HG03095 (cell line): ENCODE measurements around the gene KBTBD3.
A peak's percentile ranks its signal among the peaks of the same experiment; 100 is the strongest.
"Not testable (repeated sequence)": the region's sequence is repeated elsewhere in the genome, so short reads cannot be mapped to it uniquely, and the experiment has no call there.

Experiments used
- ATAC-seq: cut with Tn5 transposase; IDR thresholded peaks from one replicate; pipeline ENCODE4 v1.9.1; 2021; ENCODE audit warnings: moderate library complexity; ENCODE audit not compliant: unreplicated experiment

The KBTBD3 gene

DNA sequence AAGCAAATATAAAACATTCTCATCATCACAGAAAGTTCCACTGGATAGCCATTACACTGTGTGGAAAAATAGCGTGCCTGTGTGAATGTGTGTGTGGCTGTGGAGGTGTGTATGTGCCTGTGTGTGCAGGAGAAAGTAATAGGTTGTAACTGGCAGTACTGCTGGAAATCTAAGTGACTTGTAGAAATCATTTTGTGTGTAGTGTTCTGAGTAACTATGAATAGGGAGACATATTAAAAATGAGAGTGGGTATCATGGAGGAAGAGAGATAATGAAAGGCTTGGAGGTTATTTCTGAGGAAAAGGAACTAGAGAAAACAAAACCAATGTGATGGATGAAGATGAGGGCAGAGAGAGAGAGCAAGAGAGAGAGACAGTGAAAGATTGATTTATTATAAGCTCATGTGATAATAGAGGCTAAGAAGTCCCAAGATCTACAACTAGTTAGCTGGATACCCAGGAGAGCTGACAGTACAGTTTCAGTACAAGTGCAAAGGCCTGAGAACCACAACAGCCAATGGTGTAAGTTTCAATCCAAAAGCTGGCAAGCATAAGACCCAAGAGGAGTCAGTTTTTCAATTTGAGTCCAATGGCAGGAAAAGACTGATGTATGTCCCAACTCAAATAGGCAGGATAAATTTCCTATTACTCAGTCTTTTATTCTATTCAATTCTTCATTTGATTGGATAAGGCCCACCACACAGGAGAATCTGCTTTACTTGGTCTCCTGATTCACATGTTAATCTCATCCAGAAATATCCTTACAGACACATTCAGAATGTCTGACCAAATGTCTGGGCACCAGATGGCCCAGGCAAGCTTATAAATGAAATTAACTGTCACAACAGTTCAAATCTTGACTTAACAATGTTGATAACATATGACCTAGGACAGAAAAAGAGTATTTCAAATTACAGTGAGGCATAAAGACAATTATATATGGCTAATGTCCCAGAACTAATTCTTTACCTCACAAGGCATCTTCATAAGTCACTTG lies 14.9 kb downstream of the KBTBD3 start:
- ATAC-seq: no peak

DNA sequence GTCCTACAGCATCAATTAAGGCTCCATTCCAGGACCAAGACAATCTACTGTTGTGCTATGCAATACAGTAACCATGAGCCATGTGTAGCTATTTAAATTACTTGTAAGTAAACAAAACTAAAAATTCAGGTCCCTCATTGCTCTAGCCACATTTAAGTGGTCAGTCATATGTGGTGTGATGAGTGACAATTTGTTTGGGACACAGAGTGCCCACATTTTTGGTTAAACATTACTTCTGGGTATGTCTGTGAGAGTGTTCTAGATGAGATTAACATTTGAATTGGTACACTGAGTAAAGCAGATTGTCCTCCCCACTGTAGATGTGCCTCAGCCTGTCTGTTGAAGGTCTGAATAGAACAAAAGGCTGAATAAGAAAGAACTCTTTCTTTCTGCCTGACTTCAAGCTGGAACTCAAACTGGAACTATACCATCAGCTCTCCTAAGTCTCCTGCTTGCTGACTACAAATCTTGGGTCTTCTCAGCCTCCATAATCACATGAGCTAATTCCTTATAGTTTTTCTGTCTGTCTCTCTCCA lies 15.8 kb downstream of the KBTBD3 start:
- no peak for ATAC-seq

DNA sequence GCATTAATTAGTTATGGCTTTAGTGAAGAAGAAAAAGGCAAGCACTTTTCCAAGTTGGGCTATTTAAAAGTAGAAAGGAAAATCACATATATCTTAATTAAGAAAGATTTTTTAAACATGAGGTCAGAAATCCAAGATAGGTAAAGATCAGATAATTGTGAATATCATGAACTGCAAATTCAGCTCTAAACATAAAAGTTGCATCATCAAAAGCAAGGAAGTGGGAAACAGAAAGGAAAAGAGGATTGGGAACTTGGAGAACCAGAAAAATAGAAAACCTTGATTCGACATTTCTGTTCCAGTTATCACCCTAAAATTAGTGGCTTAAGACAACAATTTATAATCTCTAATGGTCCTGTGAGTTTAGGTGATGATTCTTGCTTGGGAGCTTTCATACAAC lies 17.5 kb downstream of the KBTBD3 start:
- no peak for ATAC-seq

DNA sequence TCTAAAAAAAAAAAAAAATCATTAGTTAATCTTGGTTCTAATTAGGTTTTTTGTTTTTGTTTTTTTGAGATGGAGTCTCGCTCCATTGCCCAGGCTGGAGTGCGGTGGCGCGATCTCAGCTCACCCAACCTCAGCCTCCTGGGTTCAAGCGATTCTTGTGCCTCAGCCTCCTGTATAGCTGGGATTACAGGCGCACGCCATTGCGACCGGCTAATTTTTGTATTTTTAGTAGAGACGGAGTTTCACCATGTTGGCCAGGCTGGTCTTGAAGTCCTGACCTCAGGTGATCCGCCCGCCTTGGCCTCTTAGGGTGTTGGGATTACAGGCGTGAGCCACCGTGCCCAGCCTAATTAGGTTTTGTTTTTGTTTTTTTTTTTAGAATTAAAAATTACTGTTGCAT lies 18.8 kb downstream of the KBTBD3 start:
- ATAC-seq: not testable (repeated sequence)

DNA sequence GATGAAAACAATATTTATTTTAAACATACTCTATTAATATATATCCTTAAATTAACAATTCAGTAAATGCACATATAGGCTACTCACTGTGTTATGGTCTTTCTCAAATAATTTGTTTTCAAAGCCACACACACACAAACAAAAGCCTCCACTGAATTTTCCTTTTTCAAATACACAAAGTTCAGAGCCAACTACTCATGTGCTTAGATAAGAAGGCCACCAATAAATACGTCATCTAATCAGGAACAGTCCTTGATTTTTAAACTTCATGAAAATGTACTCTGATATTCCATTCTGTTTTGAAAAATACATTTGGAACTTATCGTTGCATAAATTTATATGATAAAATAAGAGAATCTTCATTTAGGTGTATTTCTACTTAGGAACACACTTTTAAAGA lies 26.0 kb downstream of the KBTBD3 start:
- no peak for ATAC-seq

DNA sequence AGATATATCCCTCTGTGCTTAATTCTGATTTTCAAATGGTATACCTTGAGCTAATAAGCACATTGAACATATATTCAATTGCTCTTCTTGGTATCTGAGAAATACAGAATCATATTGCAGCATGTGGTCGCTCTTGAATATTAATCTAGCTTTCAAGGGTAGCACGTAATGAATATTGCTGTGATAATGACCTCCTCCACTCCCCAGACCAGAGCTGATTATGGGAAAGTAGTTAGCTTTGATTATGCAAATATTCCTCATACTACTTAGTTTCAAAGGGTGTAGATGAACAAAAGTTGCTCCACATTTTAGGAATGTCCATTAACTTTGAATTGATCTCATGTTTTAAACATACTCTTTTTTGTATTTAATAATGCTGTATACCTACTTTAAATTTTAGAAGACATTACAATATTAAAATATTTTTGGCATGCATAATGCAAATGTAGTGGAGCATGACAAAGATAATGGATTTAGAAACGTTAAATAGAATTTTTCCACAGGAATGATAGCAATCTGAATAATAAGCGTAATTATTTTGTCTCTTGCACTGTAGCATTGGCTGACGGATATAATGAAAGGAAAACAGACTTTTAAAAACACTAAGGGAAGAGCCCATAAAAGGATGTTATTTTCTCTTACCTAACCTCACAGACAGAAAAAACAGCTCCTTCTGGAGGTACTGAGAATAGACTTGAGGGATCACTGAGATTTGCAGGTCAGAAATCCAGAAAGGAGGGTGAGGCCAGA lies 27.2 kb downstream of the KBTBD3 start:
- no peak for ATAC-seq

DNA sequence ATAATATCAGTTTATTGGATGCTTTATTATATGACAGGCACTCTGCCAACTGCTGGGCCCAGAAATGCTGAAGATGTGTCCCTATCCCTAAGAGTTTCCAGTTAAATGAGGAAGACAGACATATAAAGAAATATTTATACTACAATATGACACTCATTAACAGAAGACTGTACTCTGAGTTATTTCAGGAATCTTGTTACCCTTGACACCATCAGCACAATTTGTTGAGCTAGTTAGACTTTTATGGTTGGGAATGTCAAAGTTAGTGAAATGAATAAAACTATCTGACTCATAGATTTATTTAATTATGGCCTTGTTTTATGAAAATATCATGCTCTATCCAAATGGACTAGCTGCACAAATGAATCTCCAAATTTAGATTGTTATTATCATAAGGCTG lies 29.5 kb downstream of the KBTBD3 start:
- no peak for ATAC-seq

DNA sequence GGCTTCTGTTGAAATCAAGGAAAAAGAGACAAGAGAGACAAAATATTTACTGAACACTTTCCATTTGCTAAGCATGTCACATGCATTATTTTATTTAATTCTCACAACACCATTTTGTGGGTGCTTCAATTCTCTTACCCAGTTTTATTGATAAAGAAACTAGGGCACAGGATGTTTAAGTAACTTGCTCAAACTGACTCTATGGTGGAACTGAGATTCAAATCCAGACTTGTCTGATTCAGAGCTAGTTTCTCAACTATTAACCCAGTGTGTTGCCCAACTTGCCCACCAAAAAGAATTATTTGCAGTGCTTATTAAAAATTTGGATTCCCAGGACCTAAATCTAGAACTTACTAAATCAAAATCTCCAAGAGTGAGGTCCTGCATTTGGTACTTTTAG lies 33.6 kb downstream of the KBTBD3 start:
- ATAC-seq: no peak

DNA sequence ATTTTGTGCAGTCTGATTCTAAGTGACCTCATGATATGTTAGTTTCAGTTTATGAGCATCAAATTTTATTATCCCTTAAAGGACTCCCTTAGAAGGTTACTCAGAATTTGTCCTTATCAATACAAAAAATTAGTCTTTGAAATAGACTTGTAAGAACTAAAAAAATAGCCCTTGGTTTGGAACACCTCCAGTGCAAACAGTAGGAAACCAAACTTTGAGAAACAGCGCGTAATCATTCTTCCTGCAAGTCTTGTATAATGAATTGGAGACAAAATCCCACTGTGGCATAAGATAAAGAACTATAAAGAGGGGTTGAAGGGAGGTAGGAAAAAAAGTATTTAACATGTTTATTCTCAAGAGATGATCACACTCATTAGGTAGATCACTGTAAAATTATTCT lies 44.3 kb downstream of the KBTBD3 start:
- ATAC-seq: no peak

DNA sequence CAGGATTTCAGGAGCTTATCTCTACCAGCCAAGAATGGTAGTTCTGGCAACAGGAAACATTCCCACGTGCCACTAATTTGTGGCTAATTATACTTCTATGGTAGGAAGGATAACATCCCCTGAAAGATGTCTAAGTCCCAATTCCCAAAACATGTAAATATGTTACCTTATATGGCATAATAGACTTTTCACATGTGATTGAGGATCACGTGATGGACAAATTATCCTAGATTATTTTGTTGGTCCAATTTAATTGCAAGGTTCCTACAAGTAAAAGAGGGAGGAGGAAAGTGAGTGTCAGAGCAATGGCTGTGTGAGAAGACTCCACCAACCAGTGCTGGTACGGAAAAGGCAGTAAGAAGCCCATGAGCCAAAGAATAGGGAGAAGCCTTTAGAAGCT lies 45.2 kb downstream of the KBTBD3 start:
- no peak for ATAC-seq

DNA sequence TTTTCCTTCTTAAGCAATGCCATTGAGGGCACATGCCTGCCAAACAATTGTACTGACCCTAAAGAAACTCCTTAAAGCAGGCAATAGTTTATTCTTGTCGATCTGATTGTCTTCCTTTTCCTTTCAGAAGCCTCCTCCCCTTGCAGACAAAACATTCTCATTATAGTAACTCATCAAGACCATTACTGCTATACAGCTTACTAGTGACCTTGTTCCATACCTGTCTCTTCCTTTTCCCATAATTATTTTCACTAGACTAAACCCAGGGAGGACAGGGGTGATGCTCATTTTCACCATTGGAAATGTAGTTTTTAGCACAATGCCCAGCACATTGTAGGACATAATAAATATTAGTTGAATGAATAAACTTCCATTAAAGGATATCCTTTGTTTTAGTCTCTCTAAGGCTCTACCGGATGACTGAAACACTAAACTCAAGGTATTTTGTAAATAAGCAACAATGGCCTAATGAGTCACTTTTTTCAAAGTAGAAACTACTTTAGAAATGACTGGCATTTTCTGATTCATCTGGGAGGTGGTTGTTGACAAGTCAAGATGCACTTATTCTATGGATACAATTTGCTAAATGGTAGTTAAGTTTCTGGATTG lies 45.8 kb downstream of the KBTBD3 start:
- ATAC-seq: no peak

DNA sequence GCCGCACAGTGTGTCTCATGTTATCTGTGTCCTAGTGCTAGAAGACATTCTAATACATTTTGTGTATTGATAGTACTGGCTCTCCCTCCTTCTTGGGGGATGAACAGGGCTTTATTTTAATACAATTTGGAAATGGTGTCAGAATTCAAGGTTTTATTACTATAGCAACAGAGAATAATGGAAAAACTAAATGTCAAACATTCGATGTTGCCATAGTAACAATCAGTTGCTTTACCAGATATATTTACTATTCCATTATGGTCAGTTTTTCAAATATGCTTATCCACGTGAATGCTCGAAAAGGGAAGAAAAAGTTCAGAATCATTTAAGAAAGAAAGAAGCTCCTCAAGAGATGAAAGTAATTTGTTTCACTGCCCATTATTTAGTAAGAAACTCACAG lies 46.5 kb downstream of the KBTBD3 start:
- ATAC-seq: no peak

DNA sequence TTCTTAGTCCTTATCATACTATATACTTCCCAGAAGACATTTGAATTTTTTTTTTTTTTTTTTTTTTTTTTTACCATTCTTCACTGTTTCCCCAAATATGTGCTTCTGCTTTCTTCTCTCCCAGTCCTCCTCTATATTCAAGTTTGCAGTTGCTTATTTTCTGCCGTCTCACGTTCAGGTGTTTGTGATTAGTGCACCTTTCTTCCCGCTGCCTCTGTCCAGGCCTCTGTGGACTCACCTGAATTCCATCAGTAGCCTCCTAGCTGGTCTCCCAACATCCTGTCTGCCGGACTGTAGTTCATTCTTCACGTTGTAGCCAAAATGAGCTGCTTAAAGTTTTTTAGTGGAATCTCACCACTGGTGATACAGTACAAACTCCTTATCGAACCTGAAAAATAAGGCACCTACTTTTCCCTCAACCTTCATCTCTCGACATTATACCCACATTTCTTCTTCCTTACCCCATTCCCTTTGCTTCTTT lies 54.3 kb downstream of the KBTBD3 start:
- no peak for ATAC-seq

DNA sequence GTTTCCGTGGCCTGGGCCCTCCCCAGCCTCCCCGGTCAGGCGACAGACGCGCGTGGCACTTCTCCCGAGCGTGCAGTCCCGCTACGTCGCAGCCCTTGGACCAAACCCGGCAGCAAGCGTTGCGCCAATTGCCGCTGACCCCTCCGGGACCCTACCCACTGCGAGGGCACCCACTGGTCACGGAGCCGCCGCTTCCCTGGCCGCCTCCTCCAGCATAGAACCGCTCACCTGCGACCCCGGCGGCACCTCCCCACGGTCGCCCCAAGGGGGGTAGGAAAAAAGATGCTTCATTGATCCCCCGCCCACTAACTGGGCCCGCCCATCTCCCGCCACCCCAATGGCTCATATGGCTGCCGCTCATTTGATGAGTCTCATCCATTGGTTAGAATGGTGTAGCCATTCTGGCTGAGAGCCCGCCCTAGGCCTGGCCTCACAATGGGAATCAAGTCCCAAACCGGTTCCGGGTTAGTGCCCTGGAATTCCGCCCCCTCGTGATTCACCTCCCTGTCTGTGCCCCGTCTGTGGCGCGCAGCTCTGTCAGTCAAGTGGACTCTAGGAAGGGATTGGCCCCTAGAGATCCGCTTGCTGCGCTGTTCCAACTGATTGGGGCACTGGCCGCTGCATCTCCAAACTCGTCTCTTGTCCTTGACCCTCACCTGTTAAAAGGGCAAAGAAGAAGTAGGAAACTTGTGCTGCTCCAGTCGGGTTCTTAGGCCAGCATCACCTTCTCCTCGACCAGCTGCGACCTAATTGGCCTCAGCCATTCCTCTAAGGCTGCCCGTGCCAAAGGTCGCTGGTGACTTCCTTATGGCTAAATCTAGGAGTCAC lies 55.0 kb downstream of the KBTBD3 start, which contains the start of gene MSANTD4:
TSS of gene MSANTD4 (minus strand) at position 274 of the 828 bp plus-strand sequence. CDS start 11,323 bp downstream, outside the sequence.
- peak; percentile 97 for ATAC-seq

DNA sequence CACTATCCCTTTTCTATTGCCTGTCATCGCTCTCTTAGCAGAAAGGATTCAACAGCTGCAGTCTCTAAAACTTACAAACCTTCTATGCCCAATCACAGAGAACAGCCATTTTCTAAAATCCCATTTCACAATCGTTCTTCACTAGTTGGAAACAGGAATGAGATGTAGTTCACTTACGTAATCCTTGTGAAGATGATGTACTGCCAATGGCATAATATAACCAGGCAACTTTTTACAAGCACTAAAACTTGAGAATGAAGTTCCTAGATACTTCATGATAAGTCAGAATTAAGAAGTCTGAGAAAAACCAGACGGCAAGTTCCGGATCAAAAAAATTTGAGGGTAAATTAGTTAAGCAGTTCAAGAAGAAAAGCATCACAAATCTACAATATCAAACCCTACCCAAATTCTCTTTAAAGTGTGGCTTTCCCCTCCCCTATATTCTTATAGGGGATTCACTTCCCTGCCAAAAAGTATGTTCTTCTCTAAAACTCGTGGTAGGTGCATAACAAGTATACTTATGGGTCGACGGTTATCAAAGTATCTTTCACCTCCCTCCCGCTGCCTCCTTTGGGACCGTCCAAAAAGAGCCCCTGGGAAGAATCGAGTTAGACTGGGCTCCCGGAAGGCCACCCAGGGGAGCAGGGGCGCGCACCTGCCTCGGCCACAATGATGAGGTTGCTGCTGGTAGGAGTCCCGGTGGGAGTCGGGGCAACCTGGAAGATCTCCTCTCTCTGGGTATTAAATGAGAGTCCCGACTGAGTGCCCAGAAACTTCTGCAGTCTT lies 55.8 kb downstream of the KBTBD3 start:
- peak; percentile 10 for ATAC-seq

DNA sequence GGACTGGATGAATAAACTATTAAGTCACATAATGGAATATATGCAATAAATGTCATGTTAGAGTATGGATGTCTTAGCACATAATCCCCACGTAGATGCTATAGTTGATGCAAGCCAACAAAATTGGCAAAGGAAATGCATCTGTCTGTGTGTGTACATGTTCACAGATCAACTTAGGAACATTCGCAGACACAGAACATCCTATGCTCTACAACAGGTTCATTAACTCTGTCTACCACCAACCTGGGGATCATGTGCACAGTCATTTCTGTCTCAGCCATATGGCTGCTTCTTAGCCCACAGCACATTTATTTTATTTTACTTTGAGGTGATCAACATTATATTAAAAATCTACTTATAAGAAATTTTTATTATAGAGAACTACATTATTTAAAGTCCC lies 60.1 kb downstream of the KBTBD3 start:
- ATAC-seq: no peak

DNA sequence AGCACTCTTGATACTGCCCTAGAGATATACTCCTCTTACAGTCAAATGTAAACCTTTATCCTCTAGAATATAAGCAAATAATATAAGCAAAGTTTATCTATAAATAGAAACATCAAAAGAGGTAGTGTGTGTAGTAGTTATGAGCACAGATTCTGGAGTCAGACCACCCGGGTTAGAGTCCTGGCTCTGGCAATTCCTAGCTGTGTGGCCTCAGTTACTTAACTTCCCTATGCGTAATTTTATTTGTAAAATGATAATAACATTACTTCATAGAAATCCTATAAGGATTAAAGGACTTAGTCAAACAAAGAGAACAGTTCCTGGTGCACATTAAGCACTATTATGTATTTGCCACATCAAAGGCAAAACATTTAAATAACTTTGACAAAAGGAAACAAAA lies 62.1 kb downstream of the KBTBD3 start:
- ATAC-seq: no peak

DNA sequence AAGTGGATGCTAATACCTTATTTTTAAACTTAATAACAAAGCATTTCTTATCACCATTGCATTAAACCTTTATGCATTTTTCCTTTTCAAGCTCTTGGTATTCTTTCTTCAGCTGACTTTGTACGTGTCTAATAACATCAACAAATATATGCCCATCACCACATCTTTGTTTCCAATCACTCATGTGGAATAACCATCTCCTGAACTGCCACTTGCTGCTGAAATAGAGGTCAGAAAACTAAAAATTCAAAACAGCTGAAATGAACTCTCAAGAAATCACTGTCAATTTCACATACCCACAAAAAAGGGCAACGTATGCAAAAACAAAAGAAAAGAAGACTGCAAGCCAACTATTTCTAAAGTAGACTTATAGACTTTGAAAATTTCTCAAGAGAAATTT lies 62.5 kb downstream of the KBTBD3 start:
- no peak for ATAC-seq

DNA sequence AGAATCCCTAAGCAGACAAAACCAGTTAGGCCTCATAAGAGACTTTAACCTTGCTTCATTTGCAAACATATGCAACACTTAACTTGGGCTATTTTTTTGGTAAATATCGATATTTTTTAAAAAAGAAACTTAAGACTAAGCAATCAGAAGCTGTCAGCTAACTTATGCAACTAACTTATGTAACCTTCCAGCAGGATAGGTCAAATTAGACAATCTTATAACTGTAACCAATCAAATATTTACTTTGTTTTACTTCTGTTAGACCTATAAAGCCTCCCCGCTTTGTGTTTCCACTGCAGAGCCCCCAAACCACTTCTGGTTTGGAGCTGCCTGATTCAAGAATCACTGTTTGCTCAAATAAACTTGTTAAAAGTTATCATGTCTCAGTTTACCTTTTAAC lies 63.1 kb downstream of the KBTBD3 start:
- no peak for ATAC-seq
